Skeletal muscle cell (primary cell): Measurements from ENCODE around the gene SLC4A2.
A peak's percentile ranks its signal among the peaks of the same experiment; 100 is the strongest.
"Not testable (repeated sequence)": the region's sequence is repeated elsewhere in the genome, so short reads cannot be mapped to it uniquely, and the experiment has no call there.

Source experiments
- DNase-seq: peaks from one replicate; pipeline ENCODE4 v3.0.0-alpha.2; 2010; ENCODE audit warnings: low read depth
- H3K4me3 ChIP-seq: 2 replicates; pipeline ENCODE4 v1.5.1; 2011; ENCODE audit warnings: low read depth, mild to moderate bottlenecking, control low read depth, low read length, moderate library complexity

The SLC4A2 gene, protein sequence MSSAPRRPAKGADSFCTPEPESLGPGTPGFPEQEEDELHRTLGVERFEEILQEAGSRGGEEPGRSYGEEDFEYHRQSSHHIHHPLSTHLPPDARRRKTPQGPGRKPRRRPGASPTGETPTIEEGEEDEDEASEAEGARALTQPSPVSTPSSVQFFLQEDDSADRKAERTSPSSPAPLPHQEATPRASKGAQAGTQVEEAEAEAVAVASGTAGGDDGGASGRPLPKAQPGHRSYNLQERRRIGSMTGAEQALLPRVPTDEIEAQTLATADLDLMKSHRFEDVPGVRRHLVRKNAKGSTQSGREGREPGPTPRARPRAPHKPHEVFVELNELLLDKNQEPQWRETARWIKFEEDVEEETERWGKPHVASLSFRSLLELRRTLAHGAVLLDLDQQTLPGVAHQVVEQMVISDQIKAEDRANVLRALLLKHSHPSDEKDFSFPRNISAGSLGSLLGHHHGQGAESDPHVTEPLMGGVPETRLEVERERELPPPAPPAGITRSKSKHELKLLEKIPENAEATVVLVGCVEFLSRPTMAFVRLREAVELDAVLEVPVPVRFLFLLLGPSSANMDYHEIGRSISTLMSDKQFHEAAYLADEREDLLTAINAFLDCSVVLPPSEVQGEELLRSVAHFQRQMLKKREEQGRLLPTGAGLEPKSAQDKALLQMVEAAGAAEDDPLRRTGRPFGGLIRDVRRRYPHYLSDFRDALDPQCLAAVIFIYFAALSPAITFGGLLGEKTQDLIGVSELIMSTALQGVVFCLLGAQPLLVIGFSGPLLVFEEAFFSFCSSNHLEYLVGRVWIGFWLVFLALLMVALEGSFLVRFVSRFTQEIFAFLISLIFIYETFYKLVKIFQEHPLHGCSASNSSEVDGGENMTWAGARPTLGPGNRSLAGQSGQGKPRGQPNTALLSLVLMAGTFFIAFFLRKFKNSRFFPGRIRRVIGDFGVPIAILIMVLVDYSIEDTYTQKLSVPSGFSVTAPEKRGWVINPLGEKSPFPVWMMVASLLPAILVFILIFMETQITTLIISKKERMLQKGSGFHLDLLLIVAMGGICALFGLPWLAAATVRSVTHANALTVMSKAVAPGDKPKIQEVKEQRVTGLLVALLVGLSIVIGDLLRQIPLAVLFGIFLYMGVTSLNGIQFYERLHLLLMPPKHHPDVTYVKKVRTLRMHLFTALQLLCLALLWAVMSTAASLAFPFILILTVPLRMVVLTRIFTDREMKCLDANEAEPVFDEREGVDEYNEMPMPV

DNA sequence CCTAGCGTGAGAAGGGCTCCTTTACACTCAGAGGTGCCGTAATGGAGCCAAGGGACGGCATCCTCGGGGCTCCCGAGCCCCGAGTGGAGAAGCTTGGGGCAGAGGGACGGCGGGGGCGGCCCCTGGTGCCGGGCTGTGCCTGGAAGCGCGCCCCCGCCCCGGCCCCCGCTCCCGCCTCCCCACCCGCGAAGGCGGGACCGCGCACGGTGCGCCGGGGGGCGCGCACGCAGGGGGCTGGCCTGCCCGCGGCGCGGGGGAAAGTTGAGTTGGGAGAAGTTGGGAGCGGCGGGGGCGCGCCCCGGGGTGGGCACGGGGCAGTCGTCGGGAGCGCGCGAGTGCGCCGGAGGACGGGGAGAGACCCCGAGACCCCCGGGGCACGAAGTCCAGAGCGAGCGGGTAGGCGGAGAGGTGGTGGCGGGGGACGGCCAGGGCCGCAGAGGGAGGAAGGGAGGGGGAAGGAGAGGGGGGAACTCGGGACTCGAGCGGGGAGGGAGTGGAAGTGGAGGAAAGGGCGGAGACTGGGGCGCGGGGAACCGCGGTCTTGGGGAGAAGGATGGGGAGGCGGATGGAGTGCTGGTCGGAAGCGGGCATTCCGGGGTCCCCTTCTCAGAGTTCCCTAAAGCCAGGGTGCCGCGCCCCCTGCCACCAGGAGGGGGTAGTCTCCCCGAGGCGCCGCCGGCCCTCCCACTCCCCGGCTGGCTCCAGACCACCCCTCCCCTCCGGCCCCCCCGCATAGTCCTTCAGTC is at the start of gene SLC4A2:
Gene SLC4A2, plus strand, starts transcription at position 223 of the 746 bp plus-strand sequence. CDS start 2,399 bp downstream, outside the sequence.
- H3K4me3 ChIP-seq, result peak within 1 kb of the TSS; percentile 84
- DNase-seq, result no peak

DNA sequence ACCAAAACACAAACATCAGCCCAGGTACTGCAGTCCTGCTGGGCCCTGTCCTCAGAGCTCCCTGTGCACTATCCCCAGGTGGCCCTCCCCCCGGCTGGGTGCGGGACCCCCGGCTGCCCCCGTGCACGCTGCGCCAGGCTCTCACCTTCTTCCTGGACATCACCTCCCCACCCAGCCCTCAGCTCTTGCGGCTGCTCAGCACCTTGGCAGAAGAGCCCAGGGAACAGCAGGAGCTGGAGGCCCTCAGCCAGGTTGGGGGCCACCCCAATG is 49.4 kb upstream of the SLC4A2 start:
- H3K4me3 ChIP-seq, result no peak overlapping the region
- no peak for DNase-seq

DNA sequence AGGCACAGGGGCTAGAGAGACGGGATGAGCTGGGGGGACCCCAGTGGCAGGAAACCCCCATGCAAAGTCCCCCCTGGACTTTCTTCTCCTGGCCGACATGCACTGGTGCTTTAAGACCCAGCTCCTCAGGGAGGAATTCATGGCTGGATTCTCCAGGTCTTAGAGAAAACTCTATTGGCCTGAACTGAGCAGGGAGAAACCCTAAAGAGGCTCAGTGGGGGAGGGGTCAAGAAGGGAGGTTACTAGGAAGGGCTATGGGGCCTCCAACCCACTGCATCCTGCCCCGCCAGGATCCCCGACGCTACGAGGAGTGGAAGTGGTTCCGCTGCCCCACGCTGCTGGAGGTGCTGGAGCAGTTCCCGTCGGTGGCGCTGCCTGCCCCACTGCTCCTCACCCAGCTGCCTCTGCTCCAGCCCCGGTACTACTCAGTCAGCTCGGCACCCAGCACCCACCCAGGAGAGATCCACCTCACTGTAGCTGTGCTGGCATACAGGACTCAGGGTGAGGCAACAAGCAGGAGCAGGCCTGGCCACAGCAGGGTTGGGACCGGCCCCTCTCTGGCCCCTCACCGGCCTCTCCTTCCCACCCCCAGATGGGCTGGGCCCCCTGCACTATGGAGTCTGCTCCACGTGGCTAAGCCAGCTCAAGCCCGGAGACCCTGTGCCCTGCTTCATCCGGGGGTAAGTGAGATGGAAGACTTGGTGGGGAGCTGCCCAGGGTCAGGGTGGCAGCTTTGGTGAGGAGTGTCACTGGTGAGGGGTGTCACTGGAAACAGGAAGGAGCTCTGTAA is 48.9 kb upstream of the SLC4A2 start:
- H3K4me3 ChIP-seq, result peak overlapping the region; percentile 11
- no peak for DNase-seq

DNA sequence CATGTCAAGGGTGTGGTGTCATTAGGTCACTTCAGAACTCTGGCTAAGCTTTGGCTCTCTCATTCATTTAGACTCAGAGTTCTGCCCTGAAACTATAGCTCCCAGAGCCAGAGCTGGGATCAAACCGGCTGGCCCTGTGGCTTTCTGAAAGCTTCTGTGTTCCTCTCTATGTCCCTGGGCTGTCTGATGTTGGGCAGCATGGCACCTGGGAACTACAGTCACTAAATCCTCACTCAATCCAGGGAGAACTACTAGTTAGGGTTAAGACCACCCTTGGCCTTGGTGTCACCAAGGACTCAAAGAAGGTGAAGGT is 48.3 kb upstream of the SLC4A2 start:
- H3K4me3 ChIP-seq, result no peak overlapping the region
- DNase-seq, result no peak

DNA sequence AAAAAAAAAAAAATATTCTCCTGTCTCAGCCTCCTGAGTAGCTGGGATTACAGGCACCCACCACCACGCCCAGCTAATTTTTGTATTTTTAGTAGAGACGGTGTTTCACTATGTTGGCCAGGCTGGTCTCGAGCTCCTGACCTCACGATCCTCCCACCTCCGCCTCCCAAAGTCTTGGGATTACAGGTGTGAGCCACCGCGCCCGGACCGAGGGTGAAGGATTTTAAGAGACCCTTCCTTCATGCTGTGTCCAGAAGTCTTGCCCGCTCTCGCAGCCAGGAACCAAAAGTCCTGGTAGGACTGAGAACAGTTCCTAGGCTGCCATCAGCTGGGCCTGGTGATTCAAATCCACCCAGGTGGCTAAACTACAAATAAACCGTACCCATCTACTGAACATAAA is 47.8 kb upstream of the SLC4A2 start:
- not testable (repeated sequence) for H3K4me3 ChIP-seq, DNase-seq

DNA sequence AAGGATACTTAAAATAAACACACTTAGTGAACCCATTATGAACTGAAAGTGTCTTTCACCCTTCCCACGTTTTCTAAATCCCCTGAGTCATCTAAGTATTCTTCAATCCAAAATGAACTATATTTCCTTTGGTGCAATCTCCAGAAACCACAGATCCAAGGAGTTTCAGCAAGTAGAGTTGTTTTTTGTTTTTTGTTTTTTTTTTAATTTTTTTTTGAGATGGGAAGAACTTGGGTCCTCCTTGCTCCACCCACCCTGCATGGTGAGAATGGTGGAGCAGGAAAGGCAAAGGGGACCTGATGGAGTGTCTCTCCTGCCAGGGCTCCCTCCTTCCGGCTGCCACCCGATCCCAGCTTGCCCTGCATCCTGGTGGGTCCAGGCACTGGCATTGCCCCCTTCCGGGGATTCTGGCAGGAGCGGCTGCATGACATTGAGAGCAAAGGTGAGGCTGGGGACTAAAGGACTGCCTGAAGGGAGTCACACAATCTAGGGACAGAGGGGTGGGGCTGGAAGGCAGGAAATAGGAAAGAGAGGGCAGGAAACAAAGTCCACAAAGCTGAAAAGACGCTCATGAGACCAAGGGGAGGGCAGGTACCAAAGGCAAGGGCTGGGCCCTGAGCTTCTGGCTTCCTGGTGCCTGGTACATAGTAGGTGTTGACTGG is 47.2 kb upstream of the SLC4A2 start:
- DNase-seq, result no peak
- no peak overlapping the region for H3K4me3 ChIP-seq

DNA sequence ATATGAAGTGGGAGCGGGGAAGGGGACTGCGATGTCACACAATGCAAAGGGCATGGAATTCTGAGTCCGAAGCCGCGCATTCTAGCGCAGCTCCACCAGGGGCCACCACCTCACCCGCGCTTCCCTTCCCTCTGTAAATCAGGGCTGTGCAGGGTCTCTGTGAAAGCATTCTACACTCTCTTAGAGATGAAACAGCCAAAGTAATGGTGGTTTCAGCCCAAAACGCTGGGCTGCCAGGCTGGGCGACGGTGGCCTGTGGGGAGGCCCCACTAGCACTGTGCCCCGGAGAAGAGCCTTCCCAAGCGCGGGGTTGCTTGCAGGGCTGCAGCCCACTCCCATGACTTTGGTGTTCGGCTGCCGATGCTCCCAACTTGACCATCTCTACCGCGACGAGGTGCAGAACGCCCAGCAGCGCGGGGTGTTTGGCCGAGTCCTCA is 46.5 kb upstream of the SLC4A2 start:
- DNase-seq, result no peak
- H3K4me3 ChIP-seq, result peak overlapping the region; percentile 44

DNA sequence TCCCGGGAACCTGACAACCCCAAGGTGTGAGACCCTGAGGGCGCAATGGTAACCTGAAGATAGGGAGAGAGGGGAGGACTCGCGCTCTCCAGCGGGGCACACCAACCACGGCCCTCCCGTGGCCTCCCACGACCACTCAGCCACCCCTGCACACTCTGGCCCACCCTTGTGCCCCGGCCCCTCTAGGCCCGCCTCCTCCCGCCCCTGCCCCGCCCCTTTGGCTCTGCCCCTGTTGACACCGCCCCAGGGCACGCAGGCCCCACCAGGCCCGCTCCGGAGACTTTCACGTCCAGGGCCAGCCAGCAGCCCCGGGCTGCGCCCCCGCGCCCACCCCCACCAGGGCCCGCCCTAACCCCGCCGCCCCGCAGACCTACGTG is 46.0 kb upstream of the SLC4A2 start:
- no peak for DNase-seq

DNA sequence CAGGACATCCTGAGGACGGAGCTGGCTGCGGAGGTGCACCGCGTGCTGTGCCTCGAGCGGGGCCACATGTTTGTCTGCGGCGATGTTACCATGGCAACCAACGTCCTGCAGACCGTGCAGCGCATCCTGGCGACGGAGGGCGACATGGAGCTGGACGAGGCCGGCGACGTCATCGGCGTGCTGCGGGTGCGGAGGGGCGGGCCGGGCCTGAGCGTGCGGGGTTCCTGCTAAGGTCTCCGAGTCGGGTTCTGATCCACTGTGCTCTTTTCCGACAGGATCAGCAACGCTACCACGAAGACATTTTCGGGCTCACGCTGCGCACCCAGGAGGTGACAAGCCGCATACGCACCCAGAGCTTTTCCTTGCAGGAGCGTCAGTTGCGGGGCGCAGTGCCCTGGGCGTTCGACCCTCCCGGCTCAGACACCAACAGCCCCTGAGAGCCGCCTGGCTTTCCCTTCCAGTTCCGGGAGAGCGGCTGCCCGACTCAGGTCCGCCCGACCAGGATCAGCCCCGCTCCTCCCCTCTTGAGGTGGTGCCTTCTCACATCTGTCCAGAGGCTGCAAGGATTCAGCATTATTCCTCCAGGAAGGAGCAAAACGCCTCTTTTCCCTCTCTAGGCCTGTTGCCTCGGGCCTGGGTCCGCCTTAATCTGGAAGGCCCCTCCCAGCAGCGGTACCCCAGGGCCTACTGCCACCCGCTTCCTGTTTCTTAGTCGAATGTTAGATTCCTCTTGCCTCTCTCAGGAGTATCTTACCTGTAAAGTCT is 45.5 kb upstream of the SLC4A2 start:
- no peak for DNase-seq
- peak overlapping the region; percentile 44 for H3K4me3 ChIP-seq

More for the DNA sequence above, 46.0 kb upstream of the SLC4A2 start:
- peak overlapping the region; percentile 44 for H3K4me3 ChIP-seq

DNA sequence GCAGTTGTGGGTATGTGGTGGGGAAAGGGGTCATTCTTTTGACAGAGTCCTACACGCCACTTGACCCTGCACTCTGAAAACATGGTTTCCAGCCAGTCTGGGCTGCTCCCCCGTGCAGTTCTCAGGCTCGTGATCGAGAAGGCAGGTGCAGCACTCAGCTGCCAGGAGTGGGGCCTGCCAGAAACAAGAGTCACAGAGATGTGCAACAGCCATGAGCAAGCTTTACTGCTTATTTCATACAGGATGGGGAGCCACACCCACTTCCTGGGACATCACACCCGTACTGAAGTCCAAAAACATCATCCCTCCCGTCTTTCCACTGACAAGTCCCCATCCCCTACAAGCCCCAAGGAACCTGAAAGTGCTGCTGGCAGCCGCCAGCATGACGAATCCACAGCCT is 44.4 kb upstream of the SLC4A2 start:
- no peak for DNase-seq
- no peak overlapping the region for H3K4me3 ChIP-seq

DNA sequence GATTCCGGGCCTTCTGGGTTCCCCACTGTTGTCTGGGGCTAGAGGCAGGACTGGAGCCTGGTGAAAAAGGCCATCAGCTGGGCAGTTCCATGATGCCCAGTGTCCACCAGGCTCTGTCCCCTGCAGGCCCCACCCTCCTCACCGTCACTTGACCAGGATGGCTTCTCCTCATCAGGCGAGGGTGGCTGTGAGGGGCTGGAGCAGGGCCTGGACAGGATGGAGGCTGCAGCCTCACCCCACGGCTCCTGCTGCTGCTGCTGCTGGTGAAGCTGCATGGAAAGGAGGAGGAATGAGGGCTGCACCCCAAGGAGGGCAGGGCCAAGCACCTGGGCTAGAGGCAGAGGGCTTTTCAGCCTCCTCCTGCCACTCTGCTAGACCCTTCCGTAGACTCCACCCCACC is 43.4 kb upstream of the SLC4A2 start:
- no peak for DNase-seq

DNA sequence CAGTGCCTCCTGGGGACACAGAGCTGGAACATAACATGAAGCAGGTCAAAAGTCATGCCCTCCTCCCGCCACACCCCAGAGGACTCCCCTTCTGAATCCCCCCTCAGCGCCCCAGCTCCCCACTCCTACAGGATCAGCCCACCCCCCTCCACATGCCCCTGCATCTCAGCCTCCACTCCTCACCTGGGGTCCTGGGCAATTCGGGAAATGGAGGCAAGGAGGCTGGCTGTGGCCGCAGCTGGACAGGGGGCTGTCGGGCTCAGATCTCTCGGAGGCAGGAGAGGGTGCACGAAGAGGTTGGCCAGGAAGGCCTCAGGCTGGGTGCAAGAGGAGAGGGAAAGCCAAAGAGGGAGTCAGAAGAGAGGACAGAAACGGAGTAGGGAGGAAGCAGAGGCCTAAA is 42.9 kb upstream of the SLC4A2 start:
- H3K4me3 ChIP-seq, result no peak overlapping the region
- DNase-seq, result no peak

More for the DNA sequence above, 43.4 kb upstream of the SLC4A2 start:
- no peak overlapping the region for H3K4me3 ChIP-seq

DNA sequence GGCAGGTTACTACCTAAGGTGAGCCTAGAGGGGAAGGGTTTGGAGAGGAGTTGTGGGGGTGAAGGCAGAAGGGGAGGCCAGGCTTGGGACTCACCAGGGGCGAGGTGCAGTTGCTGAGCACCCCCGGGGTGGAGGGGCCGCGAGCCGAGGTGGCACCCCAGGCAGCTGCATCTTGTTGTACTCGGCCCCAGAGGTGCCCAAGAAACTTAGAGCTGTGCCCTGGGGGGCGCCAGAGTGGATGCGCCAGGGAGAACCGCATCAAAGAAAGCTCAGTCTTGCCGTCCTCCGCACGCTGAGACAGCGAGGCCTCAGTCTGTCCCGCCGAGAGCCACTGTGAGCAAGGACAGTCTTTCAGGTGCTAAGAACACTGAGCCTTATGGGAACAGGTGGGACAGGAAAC is 42.4 kb upstream of the SLC4A2 start:
- no peak for DNase-seq
- no peak overlapping the region for H3K4me3 ChIP-seq

DNA sequence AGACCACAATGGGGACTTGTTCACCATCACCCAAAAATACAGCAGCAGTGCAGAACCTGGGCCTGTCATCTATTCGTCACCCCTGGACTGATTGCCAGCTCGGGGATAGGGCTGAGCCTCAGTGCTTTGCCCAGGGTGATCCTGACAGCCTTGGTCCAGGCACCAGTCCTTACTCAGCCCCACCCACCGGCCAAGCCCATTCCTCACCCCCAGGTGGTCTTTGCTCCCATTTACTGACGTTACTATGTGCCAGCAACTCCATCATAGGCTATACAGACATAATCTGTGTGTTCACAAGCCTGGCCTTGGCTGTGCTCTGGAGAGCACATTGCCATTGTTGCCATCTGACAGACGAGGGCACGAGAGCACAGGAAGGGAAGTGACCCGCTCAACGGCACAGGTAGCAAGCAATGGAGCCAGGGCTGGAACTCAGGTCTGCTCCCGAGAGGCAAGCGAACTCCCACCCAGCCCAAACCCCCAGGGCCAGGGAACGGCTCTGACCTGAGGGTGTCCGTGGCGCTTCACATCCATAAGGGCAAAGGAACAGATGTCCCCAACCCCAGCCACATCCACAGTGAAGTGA is 41.9 kb upstream of the SLC4A2 start:
- peak overlapping the region; percentile 53 for H3K4me3 ChIP-seq

DNA sequence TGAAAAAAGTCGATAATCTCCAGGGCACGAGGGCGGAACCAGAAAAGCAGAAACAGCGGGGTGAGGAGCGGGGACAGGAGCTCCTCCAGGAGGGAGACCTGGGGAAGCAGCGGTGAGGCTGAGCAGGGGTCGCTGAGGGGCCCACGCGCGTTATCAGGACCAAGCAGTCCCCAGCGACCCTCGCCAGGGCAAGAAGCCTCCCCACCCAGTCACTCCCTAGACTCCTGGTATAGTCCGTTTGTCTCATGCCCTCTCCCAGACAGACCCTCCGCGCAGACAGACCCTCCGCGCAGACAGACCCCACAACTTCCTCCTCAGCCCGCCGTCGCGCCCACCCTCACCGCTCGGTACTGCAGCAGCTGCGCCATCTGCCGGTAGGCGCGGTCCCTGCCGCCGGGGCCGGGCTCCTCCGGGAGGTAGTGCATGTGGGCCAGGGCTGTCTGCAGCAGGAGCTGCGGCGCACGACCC is 41.4 kb upstream of the SLC4A2 start:
- DNase-seq, result no peak
- H3K4me3 ChIP-seq, result peak overlapping the region; percentile 53

More for the DNA sequence above, 41.9 kb upstream of the SLC4A2 start:
- no peak for DNase-seq

DNA sequence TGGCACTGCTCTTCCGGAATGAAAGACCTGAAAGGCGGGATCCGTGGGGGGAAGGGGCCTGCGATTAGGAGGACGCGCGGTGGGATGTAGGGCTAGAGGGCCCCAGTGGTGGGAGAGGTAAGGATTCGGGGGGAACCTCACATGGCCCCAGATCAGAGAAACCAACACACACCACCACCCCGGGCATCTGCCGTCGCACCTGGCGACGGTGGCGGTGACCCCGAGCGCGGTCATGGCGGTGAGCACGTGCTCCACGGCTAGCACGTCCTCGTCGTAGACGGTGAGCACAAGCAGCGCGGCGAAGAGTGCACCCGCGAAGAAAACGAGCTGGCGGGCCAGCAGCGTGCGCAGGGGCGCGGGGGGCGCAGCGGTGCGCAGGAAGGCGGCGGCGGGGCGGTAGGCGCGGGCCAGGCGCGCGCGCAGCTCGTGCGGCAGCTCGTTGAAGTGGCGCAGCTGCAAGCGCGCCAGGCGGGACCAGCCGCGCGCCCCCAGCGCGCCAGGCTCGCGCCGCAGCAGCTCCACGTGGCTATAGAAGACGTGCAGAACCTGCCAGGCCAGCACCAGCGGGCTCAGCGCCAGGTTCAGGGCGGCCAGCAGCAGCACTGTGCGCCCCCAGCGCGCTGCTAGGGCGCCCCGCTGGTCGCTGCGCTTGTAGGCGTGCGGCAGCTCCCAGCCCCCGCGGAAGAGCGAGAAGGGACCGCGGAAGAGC is 40.8 kb upstream of the SLC4A2 start:
- DNase-seq, result peak; percentile 25
- peak overlapping the region; percentile 53 for H3K4me3 ChIP-seq

DNA sequence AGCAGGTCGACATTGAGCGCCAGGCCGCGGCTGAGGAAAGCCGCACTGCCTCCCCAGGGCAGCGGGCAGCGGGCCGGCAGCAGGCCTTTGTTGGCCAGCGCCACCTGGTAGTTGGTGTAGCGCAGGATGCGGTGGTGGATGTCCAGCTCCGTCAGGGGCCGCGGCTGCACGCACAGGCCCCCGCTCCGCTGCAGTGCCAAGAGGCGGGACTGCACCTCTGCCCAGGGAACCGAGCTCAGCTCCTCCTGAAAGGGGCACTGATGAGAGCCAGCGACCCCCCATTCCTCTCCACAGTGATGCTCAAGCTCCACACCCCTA is 40.3 kb upstream of the SLC4A2 start:
- no peak for DNase-seq
- H3K4me3 ChIP-seq, result peak overlapping the region; percentile 24
